ENCODE data around the gene ALDH5A1.

The ALDH5A1 gene

DNA sequence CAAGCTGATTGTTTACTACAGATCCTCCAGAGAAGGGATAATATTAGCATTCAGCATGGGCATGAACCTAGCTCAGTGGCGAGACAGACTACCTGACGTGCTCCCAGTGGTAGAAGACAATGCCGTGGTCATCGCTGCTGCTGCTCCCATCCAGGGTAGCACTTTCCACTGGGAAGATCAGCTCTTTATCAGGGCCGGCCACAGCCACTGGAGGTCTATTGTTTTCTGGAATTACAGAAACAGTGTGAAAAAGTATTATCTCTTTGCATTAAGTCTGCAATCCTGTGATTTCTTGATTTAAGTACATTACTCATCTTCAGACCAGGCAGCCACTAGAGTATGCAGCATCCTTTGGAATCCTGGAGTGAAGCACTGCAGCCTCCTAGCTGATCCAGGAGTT lies 75.0 kb downstream of the ALDH5A1 start:
- no peak for DNase-seq
- Histone ChIP-seq H3K36me3 (no peaks in the 10 kb centered on the region), H3K9me3 (no peaks in the 10 kb centered on the region), H3K4me3 (no peak overlapping the region), H3K27me3 (peaks cover 0 to 2% of the 10 kb centered on the region in 2 donors), H3K27ac (no peak overlapping the region), H3K4me1 (no peaks in the 10 kb centered on the region)
- TF ChIP-seq, protein P1, sequence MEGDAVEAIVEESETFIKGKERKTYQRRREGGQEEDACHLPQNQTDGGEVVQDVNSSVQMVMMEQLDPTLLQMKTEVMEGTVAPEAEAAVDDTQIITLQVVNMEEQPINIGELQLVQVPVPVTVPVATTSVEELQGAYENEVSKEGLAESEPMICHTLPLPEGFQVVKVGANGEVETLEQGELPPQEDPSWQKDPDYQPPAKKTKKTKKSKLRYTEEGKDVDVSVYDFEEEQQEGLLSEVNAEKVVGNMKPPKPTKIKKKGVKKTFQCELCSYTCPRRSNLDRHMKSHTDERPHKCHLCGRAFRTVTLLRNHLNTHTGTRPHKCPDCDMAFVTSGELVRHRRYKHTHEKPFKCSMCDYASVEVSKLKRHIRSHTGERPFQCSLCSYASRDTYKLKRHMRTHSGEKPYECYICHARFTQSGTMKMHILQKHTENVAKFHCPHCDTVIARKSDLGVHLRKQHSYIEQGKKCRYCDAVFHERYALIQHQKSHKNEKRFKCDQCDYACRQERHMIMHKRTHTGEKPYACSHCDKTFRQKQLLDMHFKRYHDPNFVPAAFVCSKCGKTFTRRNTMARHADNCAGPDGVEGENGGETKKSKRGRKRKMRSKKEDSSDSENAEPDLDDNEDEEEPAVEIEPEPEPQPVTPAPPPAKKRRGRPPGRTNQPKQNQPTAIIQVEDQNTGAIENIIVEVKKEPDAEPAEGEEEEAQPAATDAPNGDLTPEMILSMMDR (IDR thresholded peaks at IDR 0.05): no peak
- intact Hi-C loops (cut with DNase I; ENCODE audit: low total_unique reads): no loop called here

DNA sequence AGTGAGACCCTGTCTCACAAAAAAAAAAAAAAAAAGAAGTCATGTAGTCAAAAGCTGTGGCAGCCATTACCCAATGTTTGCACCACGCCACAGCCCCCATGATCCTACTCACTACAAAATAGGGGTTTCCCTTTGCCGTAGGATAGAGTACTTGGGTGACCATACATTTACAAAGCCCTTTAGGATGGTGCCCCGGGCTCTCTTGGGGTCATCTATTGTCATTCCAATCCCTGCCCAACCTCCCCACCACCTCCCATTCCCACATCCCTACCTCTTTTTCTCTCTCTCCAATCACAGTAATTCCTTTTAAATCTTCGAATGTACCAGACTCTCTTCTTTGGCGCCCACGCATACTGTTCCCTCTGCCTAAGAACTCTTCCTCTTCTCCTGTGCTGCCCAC lies 76.6 kb downstream of the ALDH5A1 start:
- no peaks in the 10 kb centered on the region for H3K4me1 ChIP-seq
- DNase-seq: no peak
- H3K4me3 ChIP-seq: no peak overlapping the region
- H3K9me3 ChIP-seq: no peaks in the 10 kb centered on the region
- no peaks in the 10 kb centered on the region for H3K36me3 ChIP-seq
- no peak overlapping the region for H3K27ac ChIP-seq
- intact Hi-C loops (cut with DNase I; ENCODE audit: low total_unique reads): no loop called here
- peaks cover 0 to 2% of the 10 kb centered on the region in 2 donors for H3K27me3 ChIP-seq
- TF ChIP-seq, protein P1 (IDR thresholded peaks at IDR 0.05): no peak

DNA sequence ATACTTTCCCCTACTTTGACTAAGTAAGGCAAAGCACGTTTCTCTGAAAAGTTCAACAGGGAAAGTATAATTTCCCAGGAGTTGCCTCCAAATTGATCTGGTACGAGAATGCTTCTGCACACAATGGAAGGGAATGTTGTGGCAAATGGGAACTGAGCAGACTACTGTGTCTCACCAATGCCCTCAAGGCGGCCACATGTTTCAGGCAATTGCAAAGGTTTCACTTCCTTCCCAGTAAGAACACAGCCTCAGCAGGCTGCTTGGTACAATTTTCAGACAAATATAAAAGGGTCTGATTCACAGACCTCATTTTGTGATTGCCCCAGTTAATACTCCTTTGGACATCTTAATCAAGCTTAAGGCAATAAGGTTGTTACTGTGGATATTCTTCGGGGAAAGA lies 80.0 kb downstream of the ALDH5A1 start:
- H3K4me3 ChIP-seq: no peak overlapping the region
- intact Hi-C loops (cut with DNase I; ENCODE audit: low total_unique reads): no loop called here
- no peaks in the 10 kb centered on the region for H3K36me3 ChIP-seq
- DNase-seq: peak in 1 of 2 donors; percentile 38
- H3K9me3 ChIP-seq: no peaks in the 10 kb centered on the region
- H3K27me3 ChIP-seq: peaks cover 0 to 2% of the 10 kb centered on the region in 2 donors
- TF ChIP-seq, protein P1 (IDR thresholded peaks at IDR 0.05): no peak
- H3K27ac ChIP-seq: no peak overlapping the region
- H3K4me1 ChIP-seq: no peaks in the 10 kb centered on the region

DNA sequence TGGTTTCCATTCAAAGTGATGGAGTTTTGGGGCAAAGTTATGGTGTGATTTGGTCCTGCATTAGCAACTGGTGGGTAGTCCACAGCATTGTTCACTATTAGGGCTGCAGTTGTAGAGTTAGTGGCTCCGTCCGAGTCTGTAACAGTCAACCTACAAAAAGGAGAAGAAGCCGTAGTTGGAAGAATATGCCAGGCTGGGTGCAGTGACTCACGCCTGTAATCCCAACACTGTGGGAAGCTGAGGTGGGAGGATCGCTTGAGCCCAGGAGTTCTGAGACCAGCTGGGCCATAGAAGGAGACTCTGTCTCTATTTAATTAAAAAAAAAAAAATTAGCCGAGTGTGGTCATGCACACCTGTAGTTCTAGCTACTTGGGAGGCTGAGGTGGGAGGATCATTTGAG lies 81.7 kb downstream of the ALDH5A1 start:
- TF ChIP-seq, protein P1 (IDR thresholded peaks at IDR 0.05): no peak
- no peak overlapping the region for H3K4me3 ChIP-seq
- intact Hi-C loops (cut with DNase I; ENCODE audit: low total_unique reads): no loop called here
- H3K27ac ChIP-seq: no peak overlapping the region
- no peaks in the 10 kb centered on the region for H3K4me1 ChIP-seq
- no peaks in the 10 kb centered on the region for H3K36me3 ChIP-seq
- H3K27me3 ChIP-seq: peaks cover 0 to under 1% of the 10 kb centered on the region in 2 donors
- no peak for DNase-seq
- H3K9me3 ChIP-seq: no peaks in the 10 kb centered on the region

DNA sequence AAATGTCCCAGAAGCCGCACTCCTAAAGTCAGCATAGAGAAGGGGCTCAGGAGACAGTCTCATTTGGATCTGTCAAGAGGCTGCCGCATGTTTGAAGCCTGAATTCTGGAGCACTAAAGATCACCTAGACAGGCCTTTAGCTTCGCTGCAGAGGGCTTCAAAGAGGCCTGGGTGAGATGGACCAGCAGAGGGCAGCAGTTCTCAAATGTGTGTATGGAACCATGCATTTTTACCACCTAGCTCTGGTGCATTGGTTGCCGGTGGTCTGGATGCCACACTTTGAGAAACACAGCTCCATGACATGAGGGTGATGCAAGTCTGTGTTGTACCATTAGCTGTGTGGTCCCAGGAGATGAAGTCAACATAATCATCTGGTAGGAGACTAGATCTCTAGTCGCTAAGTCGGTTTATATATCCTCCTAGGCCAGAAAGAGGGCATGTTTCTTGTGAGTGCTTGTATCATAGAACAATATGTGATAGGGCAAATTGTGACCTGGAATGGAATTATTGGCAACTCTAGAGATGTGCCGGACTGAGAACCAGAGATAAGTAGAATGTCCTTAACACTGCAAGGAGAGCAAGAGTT lies 86.4 kb downstream of the ALDH5A1 start:
- H3K27ac ChIP-seq: no peak overlapping the region
- peaks cover 0 to 8% (median 4%) of the 10 kb centered on the region in 4 donors for H3K4me1 ChIP-seq
- intact Hi-C loops (cut with DNase I; ENCODE audit: low total_unique reads): loop anchor here (10.0 kb wide), 2 partner anchors 184 to 484 kb away; no protein-coding TSS in a partner anchor
- TF ChIP-seq, protein P1 (IDR thresholded peaks at IDR 0.05): peak; percentile 57 to 67
- peak; percentile 69 to 77 for DNase-seq
- H3K36me3 ChIP-seq: no peaks in the 10 kb centered on the region
- H3K27me3 ChIP-seq: no peaks in the 10 kb centered on the region
- H3K9me3 ChIP-seq: no peaks in the 10 kb centered on the region
- H3K4me3 ChIP-seq: no peak overlapping the region
